ENCODE measurements around the gene PCDHGA10.
"Not testable (repeated sequence)": the region's sequence is repeated elsewhere in the genome, so short reads cannot be mapped to it uniquely, and the experiment has no call there.

Gene PCDHGA10

DNA sequence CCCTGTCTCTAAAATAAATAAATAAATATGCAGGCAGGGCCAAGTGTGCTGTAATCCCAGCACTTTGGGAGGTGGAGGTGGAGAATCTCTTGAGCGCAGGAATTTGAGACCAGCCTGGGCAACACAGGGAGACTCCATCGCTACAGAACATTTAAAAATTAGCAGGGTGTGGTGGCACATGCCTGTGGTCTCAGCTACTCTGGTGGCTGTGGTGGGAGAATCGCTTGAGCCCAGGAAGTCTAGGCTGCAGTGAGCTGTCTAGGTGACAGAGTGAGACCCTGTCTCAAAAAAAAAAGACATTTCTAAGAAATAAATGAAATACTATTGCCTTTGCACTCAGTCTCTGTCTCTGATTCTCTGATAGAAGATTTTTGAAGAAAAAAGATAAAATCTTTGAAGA, 1.2 kb upstream of the PCDHGA10 start:
- H3K27ac ChIP-seq = no peak overlapping the region
- TF ChIP-seq ZFX (IDR thresholded peaks at IDR 0.05; ENCODE audit: borderline replicate concordance) = no peak
- TF ChIP-seq, protein P1, sequence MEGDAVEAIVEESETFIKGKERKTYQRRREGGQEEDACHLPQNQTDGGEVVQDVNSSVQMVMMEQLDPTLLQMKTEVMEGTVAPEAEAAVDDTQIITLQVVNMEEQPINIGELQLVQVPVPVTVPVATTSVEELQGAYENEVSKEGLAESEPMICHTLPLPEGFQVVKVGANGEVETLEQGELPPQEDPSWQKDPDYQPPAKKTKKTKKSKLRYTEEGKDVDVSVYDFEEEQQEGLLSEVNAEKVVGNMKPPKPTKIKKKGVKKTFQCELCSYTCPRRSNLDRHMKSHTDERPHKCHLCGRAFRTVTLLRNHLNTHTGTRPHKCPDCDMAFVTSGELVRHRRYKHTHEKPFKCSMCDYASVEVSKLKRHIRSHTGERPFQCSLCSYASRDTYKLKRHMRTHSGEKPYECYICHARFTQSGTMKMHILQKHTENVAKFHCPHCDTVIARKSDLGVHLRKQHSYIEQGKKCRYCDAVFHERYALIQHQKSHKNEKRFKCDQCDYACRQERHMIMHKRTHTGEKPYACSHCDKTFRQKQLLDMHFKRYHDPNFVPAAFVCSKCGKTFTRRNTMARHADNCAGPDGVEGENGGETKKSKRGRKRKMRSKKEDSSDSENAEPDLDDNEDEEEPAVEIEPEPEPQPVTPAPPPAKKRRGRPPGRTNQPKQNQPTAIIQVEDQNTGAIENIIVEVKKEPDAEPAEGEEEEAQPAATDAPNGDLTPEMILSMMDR (IDR thresholded peaks at IDR 0.05) = no peak

DNA sequence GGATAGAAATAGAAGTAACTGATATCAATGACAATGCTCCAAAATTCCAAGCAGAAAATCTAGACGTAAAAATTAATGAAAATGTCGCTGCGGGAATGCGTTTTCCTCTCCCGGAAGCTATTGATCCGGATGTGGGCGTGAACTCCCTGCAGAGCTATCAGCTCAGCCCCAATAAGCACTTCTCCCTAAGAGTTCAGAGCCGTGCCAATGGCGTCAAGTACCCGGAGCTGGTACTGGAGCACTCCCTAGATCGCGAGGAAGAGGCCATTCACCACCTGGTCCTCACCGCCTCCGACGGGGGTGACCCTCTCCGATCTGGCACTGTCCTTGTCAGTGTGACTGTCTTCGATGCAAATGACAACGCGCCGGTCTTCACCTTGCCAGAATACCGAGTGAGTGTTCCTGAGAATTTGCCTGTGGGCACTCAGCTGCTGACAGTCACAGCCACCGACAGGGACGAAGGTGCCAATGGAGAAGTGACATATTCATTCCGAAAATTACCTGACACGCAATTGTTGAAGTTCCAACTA, 818 bp downstream of the PCDHGA10 start:
- TF ChIP-seq, protein P1 (IDR thresholded peaks at IDR 0.05) = no peak
- TF ChIP-seq ZFX (IDR thresholded peaks at IDR 0.05; ENCODE audit: borderline replicate concordance) = no peak

DNA sequence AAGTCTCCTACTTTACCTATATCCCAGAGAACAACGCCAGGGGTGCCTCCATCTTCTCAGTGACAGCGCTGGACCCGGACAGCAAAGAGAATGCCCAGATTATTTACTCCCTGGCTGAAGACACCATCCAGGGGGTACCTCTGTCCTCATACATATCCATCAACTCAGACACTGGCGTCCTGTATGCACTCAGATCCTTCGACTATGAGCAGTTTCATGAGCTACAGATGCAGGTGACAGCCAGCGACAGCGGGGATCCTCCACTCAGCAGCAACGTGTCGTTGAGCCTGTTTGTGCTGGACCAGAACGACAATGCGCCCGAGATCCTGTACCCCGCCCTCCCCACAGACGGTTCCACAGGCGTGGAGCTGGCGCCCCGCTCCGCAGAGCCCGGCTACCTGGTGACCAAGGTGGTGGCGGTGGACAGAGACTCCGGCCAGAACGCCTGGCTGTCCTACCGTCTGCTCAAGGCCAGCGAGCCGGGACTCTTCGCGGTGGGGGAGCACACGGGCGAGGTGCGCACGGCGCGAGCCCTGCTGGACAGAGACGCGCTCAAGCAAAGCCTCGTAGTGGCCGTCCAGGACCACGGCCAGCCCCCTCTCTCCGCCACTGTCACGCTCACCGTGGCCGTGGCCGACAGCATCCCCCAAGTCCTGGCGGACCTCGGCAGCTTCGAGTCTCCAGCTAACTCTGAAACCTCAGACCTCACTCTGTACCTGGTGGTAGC, 1.9 kb downstream of the PCDHGA10 start:
- H3K27ac ChIP-seq = not testable (repeated sequence)

More for the DNA sequence above, 818 bp downstream of the PCDHGA10 start:
- H3K27ac ChIP-seq = peak overlapping the region; percentile 55

DNA sequence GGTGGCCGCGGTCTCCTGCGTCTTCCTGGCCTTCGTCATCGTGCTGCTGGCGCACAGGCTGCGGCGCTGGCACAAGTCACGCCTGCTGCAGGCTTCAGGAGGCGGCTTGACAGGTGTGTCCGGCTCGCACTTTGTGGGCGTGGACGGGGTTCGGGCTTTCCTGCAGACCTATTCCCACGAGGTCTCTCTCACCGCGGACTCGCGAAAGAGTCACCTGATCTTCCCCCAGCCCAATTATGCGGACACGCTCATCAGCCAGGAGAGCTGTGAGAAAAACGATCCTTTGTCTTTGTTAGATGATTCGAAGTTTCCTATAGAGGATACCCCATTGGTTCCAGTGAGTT, 2.5 kb downstream of the PCDHGA10 start:
- not testable (repeated sequence) for H3K27ac ChIP-seq

DNA sequence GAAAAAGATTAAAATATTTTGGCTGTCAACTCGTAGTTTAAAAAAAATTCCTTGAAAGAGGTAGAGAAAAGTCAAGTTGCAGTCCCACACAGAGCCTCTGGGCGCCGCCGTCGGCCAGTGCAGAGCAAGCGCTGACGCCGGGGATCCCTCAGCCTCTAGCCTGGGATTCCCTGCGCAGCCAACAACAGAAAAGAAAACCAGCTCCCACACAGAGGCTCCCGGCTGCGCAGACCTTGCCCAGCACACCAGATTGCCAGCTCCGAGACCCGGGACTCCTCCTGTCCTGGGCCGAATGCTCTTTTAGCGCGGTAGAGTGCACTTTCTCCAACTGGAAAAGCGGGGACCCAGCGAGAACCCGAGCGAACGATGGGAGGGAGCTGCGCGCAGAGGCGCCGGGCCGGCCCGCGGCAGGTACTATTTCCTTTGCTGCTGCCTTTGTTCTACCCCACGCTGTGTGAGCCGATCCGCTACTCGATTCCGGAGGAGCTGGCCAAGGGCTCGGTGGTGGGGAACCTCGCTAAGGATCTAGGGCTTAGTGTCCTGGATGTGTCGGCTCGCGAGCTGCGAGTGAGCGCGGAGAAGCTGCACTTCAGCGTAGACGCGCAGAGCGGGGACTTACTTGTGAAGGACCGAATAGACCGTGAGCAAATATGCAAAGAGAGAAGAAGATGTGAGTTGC, 4.8 kb downstream of the PCDHGA10 start, which contains the start of gene PCDHGB7:
Gene PCDHGB7 (plus strand): TSS at position 184 of the 679 bp plus-strand sequence. CDS start 183 bp downstream, at position 367.
- TF ChIP-seq, protein P1 (IDR thresholded peaks at IDR 0.05) = peak; percentile 89
- H3K27ac ChIP-seq = not testable (repeated sequence)

DNA sequence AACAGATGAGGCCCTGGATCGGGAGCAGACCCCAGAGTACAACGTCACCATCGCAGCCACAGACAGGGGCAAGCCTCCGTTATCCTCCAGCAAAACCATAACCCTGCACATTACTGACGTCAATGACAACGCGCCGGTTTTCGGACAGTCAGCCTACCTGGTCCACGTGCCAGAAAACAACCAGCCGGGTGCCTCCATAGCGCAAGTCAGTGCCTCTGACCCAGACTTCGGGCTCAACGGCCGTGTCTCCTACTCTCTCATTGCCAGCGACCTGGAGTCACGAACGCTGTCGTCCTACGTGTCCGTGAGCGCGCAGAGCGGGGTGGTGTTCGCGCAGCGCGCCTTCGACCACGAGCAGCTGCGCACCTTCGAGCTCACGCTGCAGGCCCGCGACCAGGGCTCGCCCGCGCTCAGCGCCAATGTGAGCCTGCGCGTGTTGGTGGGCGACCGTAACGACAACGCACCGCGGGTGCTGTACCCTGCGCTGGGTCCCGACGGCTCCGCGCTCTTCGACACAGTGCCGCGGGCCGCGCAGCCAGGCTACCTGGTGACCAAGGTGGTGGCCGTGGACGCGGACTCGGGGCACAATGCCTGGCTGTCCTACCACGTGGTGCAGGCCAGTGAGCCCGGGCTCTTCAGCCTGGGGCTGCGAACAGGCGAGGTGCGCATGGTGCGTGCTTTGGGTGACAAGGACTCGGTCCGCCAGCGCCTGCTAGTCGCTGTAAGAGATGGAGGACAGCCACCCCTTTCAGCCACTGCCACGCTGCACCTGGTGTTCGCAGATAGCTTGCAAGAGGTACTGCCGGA, 6.5 kb downstream of the PCDHGA10 start:
- no peak overlapping the region for H3K27ac ChIP-seq
- TF ChIP-seq, protein P1 (IDR thresholded peaks at IDR 0.05) = no peak
- TF ChIP-seq ZFX (IDR thresholded peaks at IDR 0.05; ENCODE audit: borderline replicate concordance) = no peak

DNA sequence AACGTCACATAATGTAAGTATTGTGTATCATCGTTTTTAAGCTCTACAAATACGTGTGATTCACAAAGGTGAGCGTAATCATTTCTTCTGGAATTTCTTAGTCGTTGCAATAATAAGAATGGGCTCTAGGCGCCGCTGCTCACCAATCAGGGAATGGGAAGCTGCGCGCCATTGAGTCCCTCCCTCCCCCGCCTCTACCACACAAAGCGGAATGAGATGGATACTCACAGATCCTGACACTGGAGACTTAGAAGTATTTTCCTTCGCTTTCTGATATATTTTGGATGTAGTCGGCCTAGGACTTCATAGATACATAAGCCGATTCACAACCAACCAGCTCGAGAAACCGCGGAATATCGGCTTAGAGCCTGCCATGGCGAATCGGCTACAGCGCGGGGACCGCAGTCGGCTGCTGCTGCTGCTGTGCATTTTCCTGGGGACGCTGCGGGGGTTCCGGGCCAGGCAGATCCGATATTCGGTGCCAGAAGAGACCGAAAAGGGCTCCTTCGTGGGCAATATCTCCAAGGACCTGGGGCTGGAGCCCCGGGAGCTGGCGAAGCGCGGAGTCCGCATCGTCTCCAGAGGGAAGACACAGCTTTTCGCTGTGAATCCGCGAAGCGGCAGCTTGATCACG, 8.2 kb downstream of the PCDHGA10 start, which contains the start of gene PCDHGA11:
Gene PCDHGA11 (plus strand): TSS at position 197 of the 634 bp plus-strand sequence. CDS start 177 bp downstream, at position 374.
- TF ChIP-seq, protein P1 (IDR thresholded peaks at IDR 0.05) = peak; percentile 89
- TF ChIP-seq ZFX (IDR thresholded peaks at IDR 0.05; ENCODE audit: borderline replicate concordance) = no peak
- H3K27ac ChIP-seq = no peak within 1 kb of the TSS

All from 22Rv1 (cell line).